ENCODE data around the gene ACVR1.

GRCh38 chr2:157920736-157921135, 44.6 kb upstream of the ACVR1 start:
- no peak for TF ChIP-seq CTCF (conservative IDR thresholded peaks at IDR 0.05; ENCODE audit: low read depth, low read length)
- no peak for TF ChIP-seq EZH2 (IDR thresholded peaks at IDR 0.05; ENCODE audit: borderline replicate concordance, low read depth, low read length, poor library complexity, severe bottlenecking)
